ENCODE results near the gene ADGRB2.

DNA sequence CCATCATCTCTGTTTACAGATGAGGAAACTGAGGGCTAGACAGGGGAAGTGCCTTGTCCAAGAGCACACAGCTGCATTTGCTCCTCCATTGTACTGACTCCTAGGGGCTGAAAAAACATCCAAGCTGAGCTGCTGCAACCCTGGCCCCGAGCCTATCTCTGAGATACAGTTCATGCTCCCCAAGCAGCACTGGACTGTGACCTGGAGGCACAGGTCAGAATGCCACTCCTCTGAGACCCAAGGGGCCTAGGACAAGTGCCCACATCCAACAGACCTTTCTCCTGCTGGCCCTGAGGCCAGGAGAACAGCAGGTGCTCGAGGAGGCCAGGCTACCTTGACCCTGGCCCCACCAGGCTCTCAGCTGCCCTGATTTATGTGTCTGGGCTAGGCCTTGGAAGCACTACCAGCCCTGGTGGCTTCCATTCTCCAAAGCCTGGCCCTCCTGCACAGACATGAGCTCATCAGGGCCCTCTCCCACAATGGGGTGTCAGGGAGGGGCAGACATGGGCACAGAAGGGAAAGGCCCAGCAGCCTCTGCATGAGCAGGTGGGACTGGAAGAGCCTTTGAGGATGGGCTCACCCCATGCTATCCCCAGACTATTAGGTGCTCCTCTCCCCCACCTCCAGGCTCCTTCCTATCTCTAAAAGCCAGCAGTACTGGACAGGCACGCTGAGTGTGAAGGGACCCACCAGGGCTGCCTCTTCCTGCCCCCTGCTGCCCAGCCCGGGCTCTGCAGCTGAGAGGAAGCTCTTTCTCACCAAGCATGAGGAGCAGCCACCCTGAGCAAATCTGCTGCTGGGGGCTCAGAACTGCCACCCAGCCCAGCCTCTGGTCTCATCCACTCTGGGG, 18.8 kb downstream of the ADGRB2 start:
- TF ChIP-seq SUZ12 (IDR thresholded peaks at IDR 0.05; ENCODE audit: extremely low read depth, insufficient read depth, insufficient read length) (no peak), ZNF274 (IDR thresholded peaks at IDR 0.05; ENCODE audit: low read depth, low read length) (no peak)
